ENCODE data around the gene C2CD2. TPM values are rescaled to one million over a fixed set of nuclear protein-coding genes. Genes with fewer than 3 reads are reported as not detected.
A peak's percentile ranks its signal among the peaks of the same experiment; 100 is the strongest.

C2CD2 gene
- total RNA-seq, 6 experiments from 2014 or later, result 14.4 to 19.9 (median 17.2) TPM

GRCh38 chr21:41956926-41957729, 3.3 kb upstream of the C2CD2 start:
- no peak for TF ChIP-seq CTCF (IDR thresholded peaks at IDR 0.05)
- DNase-seq, result peak; percentile 77
- no peaks in the 10 kb centered on the region for H3K9me3 Mint-ChIP-seq
- H3K36me3 Mint-ChIP-seq (ENCODE audit: low read depth), result no peaks in the 10 kb centered on the region
- H3K4me1 Mint-ChIP-seq (ENCODE audit: low read depth), result peaks cover 77% of the 10 kb centered on the region
- peak overlapping the region; percentile 71 for H3K4me3 Mint-ChIP-seq
- H3K27ac Mint-ChIP-seq, result peak overlapping the region; percentile 97
- H3K27me3 Mint-ChIP-seq (ENCODE audit: insufficient read depth), result peaks cover 2% of the 10 kb centered on the region

- Mint-ChIP-seq H3K27me3 (ENCODE audit: insufficient read depth) (no peaks in the 10 kb centered on the region; the same call in 1 of the 2 replicates), H3K36me3 (ENCODE audit: low read depth) (peaks cover 1% of the 10 kb centered on the region; the same call in 1 of the 2 replicates), H3K4me1 (ENCODE audit: low read depth) (peaks cover 74% of the 10 kb centered on the region), H3K4me3 (no peak overlapping the region), H3K27ac (no peak overlapping the region), H3K9me3 (no peaks in the 10 kb centered on the region)
- DNase-seq, result no peak
- TF ChIP-seq CTCF (IDR thresholded peaks at IDR 0.05), result no peak
Measured at GRCh38 chr21:41955516-41955915, 1.7 kb upstream of the C2CD2 start.

GRCh38 chr21:41954654-41955499, 1.1 kb upstream of the C2CD2 start:
- Mint-ChIP-seq H3K36me3 (ENCODE audit: low read depth) (peaks cover 5% of the 10 kb centered on the region; the same call in 1 of the 2 replicates), H3K4me3 (peak overlapping the region; percentile 7; the same call in 1 of the 2 replicates), H3K27ac (peak overlapping the region; percentile 49), H3K27me3 (ENCODE audit: insufficient read depth) (no peaks in the 10 kb centered on the region; the same call in 1 of the 2 replicates), H3K9me3 (no peaks in the 10 kb centered on the region), H3K4me1 (ENCODE audit: low read depth) (peaks cover 68% of the 10 kb centered on the region)
- DNase-seq, result no peak
- no peak for TF ChIP-seq CTCF (IDR thresholded peaks at IDR 0.05)

- DNase-seq, result no peak
- Mint-ChIP-seq H3K27me3 (ENCODE audit: insufficient read depth) (no peaks in the 10 kb centered on the region; the same call in 1 of the 2 replicates), H3K36me3 (ENCODE audit: low read depth) (peaks cover 5% of the 10 kb centered on the region; the same call in 1 of the 2 replicates), H3K9me3 (no peaks in the 10 kb centered on the region), H3K4me3 (peak overlapping the region; percentile 83), H3K4me1 (ENCODE audit: low read depth) (peaks cover 68% of the 10 kb centered on the region), H3K27ac (no peak overlapping the region)
- 0 out of 2 replicates have a peak, but pooled peaks have one; percentile 6 for TF ChIP-seq CTCF (IDR thresholded peaks at IDR 0.05)
Measured at GRCh38 chr21:41953249-41953830, 478 bp downstream of the C2CD2 start.

GRCh38 chr21:41952568-41953248, 1.1 kb downstream of the C2CD2 start:
- no peak for DNase-seq
- Mint-ChIP-seq H3K36me3 (ENCODE audit: low read depth) (peaks cover 5% of the 10 kb centered on the region; the same call in 1 of the 2 replicates), H3K9me3 (no peaks in the 10 kb centered on the region), H3K4me1 (ENCODE audit: low read depth) (peaks cover 68% of the 10 kb centered on the region), H3K27ac (peak overlapping the region; percentile 43; the same call in 1 of the 2 replicates), H3K4me3 (peak overlapping the region; percentile 83), H3K27me3 (ENCODE audit: insufficient read depth) (no peaks in the 10 kb centered on the region; the same call in 1 of the 2 replicates)
- TF ChIP-seq CTCF (IDR thresholded peaks at IDR 0.05), result no peak

Measured in HFFc6 (cell line).